K562 (cell line): ENCODE measurements around the gene TRDN. TPM values are rescaled to one million over a fixed set of nuclear protein-coding genes. Genes with fewer than 3 reads are reported as not detected.

Experiments
- ATAC-seq: fragments of 200-7000 bp; cut with Tn5 transposase; 3 replicates; pipeline ENCODE4 v1.9.1; 2020; ENCODE audit warnings: moderate library complexity
- BruUV-seq: library from RNA; stranded (reverse); fragments of 400-500 nt; replicated peaks from 2 replicates; lab custom pipeline; 2021; lab: Mats Ljungman, UMichigan
- CTCF ChIA-PET: fragments of 300-600 bp; formaldehyde crosslinking; extraction: SDS; loops from one replicate; lab custom pipeline; 2021; ENCODE audit warnings: low intra/inter-chr PET ratio; lab: Yijun Ruan, JAX
- POLR2A ChIA-PET: fragments of 300-600, 350-650 bp; sonication (Branson Sonifier 250); formaldehyde crosslinking; extraction: SDS; loops from one replicate; lab custom pipeline; 2021; ENCODE audit warnings: antibody characterized with exemption, inconsistent platforms; lab: Yijun Ruan, JAX
- DNase-seq, 4 experiments: peaks; one replicate each; pipeline versions ENCODE4 v3.0.0 to v3.0.0-alpha.2; 2011 to 2018; ENCODE audit warnings: low spot score in 3 of 4, mixed read lengths in 3 of 4; ENCODE audit errors: extremely low read depth in 1 of 4
- FAIRE-seq: peaks from 2 replicates; lab custom pipeline; 2011; peaks lifted over from hg19 to GRCh38; lab: Jason Lieb, UNC
- H2AFZ ChIP-seq: 2 replicates; pipeline ENCODE4 v1.6.0; 2011; ENCODE audit warnings: low read depth, low read length, control low read depth, inconsistent platforms
- H3K27ac ChIP-seq: fragments of 200-600 bp; 3 replicates; pipeline ENCODE4 v1.8.0; 2011; ENCODE audit warnings: low read depth, mild to moderate bottlenecking, control low read depth, inconsistent platforms, low read length, moderate library complexity, mixed read lengths; ENCODE audit errors: extremely low read depth
- H3K27me3 ChIP-seq, 2 experiments: fragments of 300-600 bp in 1 of 2; 2 replicates in 1 of 2; 3 replicates in 1 of 2; pipeline versions ENCODE4 v1.6.0 to v1.8.0; 2011; ENCODE audit warnings: inconsistent platforms in 2 of 2, low read length in 2 of 2, mild to moderate bottlenecking in 1 of 2, mixed read lengths in 1 of 2, moderate library complexity in 1 of 2; ENCODE audit not compliant: control insufficient read depth in 2 of 2, insufficient read depth in 2 of 2
- H3K36me3 ChIP-seq: fragments of 300-600 bp; 3 replicates; pipeline ENCODE4 v1.8.0; 2011; ENCODE audit warnings: mild to moderate bottlenecking, low read length, inconsistent platforms; ENCODE audit not compliant: control insufficient read depth, insufficient read depth
- H3K4me1 ChIP-seq, 2 experiments: fragments of 200-600 bp in 1 of 2; replicated peaks in 1 of 2; 2 replicates in 1 of 2; 3 replicates in 1 of 2; pipeline versions ENCODE4 v1.5.1 to v1.8.0; 2011; ENCODE audit warnings: inconsistent platforms in 2 of 2, low read length in 2 of 2, mild to moderate bottlenecking in 1 of 2, mixed read lengths in 1 of 2, moderate library complexity in 1 of 2; ENCODE audit not compliant: control insufficient read depth in 2 of 2, insufficient read depth in 2 of 2
- H3K4me2 ChIP-seq: 2 replicates; pipeline ENCODE4 v1.6.1; 2011; ENCODE audit warnings: low read length, control low read depth, inconsistent platforms, mixed read lengths; ENCODE audit not compliant: insufficient read depth
- H3K4me3 ChIP-seq: fragments of 200-600 bp; sonication (generic), shearing (Covaris generic); 2 replicates; pipeline ENCODE4 v1.5.1; 2016; ENCODE audit warnings: control low read depth, inconsistent platforms
- H3K79me2 ChIP-seq: fragments of 200-600 bp; 3 replicates; pipeline ENCODE4 v1.8.0; 2011; ENCODE audit warnings: low read length, inconsistent platforms; ENCODE audit not compliant: control insufficient read depth, insufficient read depth
- H3K9ac ChIP-seq, 2 experiments: 2 replicates each; pipeline versions ENCODE4 v1.6.0 to v1.6.1; 2011; ENCODE audit warnings: low read depth in 2 of 2, low read length in 2 of 2, control low read depth in 1 of 2, inconsistent platforms in 1 of 2, mild to moderate bottlenecking in 1 of 2, mixed read lengths in 1 of 2; ENCODE audit not compliant: insufficient read depth in 1 of 2
- H3K9me1 ChIP-seq: one replicate; pipeline ENCODE4 v1.6.0; 2011; ENCODE audit warnings: inconsistent platforms, mild to moderate bottlenecking, low read length, moderate library complexity; ENCODE audit not compliant: control insufficient read depth, insufficient read depth
- H3K9me3 ChIP-seq: replicated peaks from 2 replicates; pipeline ENCODE4 v1.5.1; 2011; ENCODE audit warnings: low read depth, low read length, inconsistent platforms; ENCODE audit not compliant: control insufficient read depth, insufficient read depth
- H4K20me1 ChIP-seq: replicated peaks from 2 replicates; pipeline ENCODE4 v1.6.1; 2011; ENCODE audit warnings: low read length, inconsistent platforms, mixed read lengths; ENCODE audit not compliant: control insufficient read depth, insufficient read depth
- CREB1 ChIP-seq, 2 experiments: sonication (generic) in 1 of 2; formaldehyde crosslinking in 1 of 2; IDR thresholded peaks; 2 replicates each; pipeline versions ENCODE4 v1.6.1 to v1.8.0; 2012 to 2022; ENCODE audit warnings: inconsistent platforms in 1 of 2, mild to moderate bottlenecking in 1 of 2, missing genetic modification reagents in 1 of 2, moderate library complexity in 1 of 2
- E2F6 ChIP-seq, 2 experiments: IDR thresholded peaks; 2 replicates each; pipeline ENCODE4 v1.6.1; 2011; ENCODE audit warnings: borderline replicate concordance in 1 of 2, control low read depth in 1 of 2, low read depth in 1 of 2, low read length in 1 of 2, mild to moderate bottlenecking in 1 of 2, mixed read lengths in 1 of 2, moderate library complexity in 1 of 2; ENCODE audit not compliant: insufficient read depth in 1 of 2, insufficient read length in 1 of 2, poor library complexity in 1 of 2, severe bottlenecking in 1 of 2; ENCODE audit errors: extremely low read depth in 1 of 2
- EGR1 ChIP-seq: fragments of 450-650 bp; conservative IDR thresholded peaks from 2 replicates; pipeline ENCODE4 v1.6.1; 2017; ENCODE audit warnings: mild to moderate bottlenecking
- HNRNPLL ChIP-seq: fragments of 200-400 bp; formaldehyde crosslinking; IDR thresholded peaks from 2 replicates; pipeline ENCODE4 v1.6.1; 2017; ENCODE audit warnings: low read length, low read depth, mild to moderate bottlenecking; ENCODE audit not compliant: poor library complexity, severe bottlenecking
- PTTG1 ChIP-seq: fragments of 450-650 bp; IDR thresholded peaks from 2 replicates; pipeline ENCODE4 v1.6.1; 2016; ENCODE audit warnings: low read depth, mild to moderate bottlenecking, missing genetic modification characterization, missing compliant biosample characterization
- RBBP5 ChIP-seq: fragments of 200-600 bp; sonication (generic); IDR thresholded peaks from 2 replicates; pipeline ENCODE4 v1.6.1; 2012; ENCODE audit warnings: borderline replicate concordance, mild to moderate bottlenecking, low read length, control low read depth, inconsistent platforms; ENCODE audit not compliant: insufficient read depth, poor library complexity, severe bottlenecking
- RBM39 ChIP-seq: fragments of 200-400 bp; formaldehyde crosslinking; optimal IDR thresholded peaks from 2 replicates; pipeline ENCODE3; 2018; ENCODE audit warnings: low read depth, low read length
- SAP30 ChIP-seq: fragments of 200-600 bp; sonication (generic); IDR thresholded peaks from 2 replicates; pipeline ENCODE4 v1.6.1; 2012; ENCODE audit warnings: borderline replicate concordance, low read depth, mild to moderate bottlenecking, moderate library complexity, low read length, control low read depth, inconsistent platforms; ENCODE audit not compliant: insufficient read depth, poor library complexity, severe bottlenecking
- SMAD3 ChIP-seq: fragments of 450-650 bp; formaldehyde crosslinking; conservative IDR thresholded peaks from 2 replicates; pipeline ENCODE4 v1.4.0; 2020; ENCODE audit warnings: mild to moderate bottlenecking
- TCF7L2 ChIP-seq: fragments of 150-350 bp; IDR thresholded peaks from 2 replicates; pipeline ENCODE4 v1.6.1; 2016; ENCODE audit warnings: low read depth, mild to moderate bottlenecking, low read length, moderate library complexity
- ZBED1 ChIP-seq: IDR thresholded peaks from 2 replicates; pipeline ENCODE4 v1.6.1; 2014
- ZNF165 ChIP-seq: fragments of 250-450 bp; sonication (Bioruptor Pico); IDR thresholded peaks from 2 replicates; pipeline ENCODE4 v1.4.0; 2020; ENCODE audit warnings: borderline replicate concordance
- ZNF785 ChIP-seq: fragments of 250-450 bp; sonication (Bioruptor Pico); IDR thresholded peaks from 2 replicates; pipeline ENCODE4 v1.4.0; 2020; ENCODE audit warnings: mild to moderate bottlenecking
- WGBS: fragments of 100-300 bp; shearing (Covaris generic); methylation state at CpG from one replicate; pipeline ENCODE4 v1.1.6; 2016; ENCODE audit warnings: low coverage, mixed read lengths; ENCODE audit not compliant: insufficient coverage; ENCODE audit errors: missing lambda C conversion rate; 5-methylcytosine and 5-hydroxymethylcytosine counted together
- in situ Hi-C: fragments of 300-500 bp; cut with MboI; formaldehyde crosslinking; loops from 4 replicates; pipeline ENCODE4 v1.15.0; 2018; ENCODE audit warnings: inconsistent platforms, mixed read lengths
- intact Hi-C: fragments of 100-400 bp; cut with micrococcal nuclease; formaldehyde crosslinking; loops from 2 replicates; pipeline ENCODE4 v1.14.2; 2022
- polyA plus RNA-seq, 8 experiments: library from polyadenylated mRNA; depleted of rRNA in 4 of 8; stranded (reverse) in 5 of 8; unstranded in 3 of 8; fragments of >200 nt; fragmentation: Nextera tagmentation in 2 of 8; fragmentation: Illumina TruSeq in 1 of 8; extraction: Ambion mirVana in 2 of 8; extraction: Trizol in 1 of 8; gene quantifications; 2 replicates each; pipeline versions ENCODE4 v1.2.1 to v1.2.3, GENCODE V29; 2011 to 2014; ENCODE audit warnings: inconsistent platforms in 1 of 8, missing spikeins in 1 of 8
- total RNA-seq, 7 experiments: library from RNA; depleted of rRNA in 6 of 7; stranded (reverse); fragments of >200 nt in 6 of 7; fragmentation: Illumina TruSeq in 2 of 7; extraction: Trizol in 2 of 7; gene quantifications; 2 replicates each; pipeline versions ENCODE4 v1.2.1 to v1.2.3, GENCODE V29; 2011 to 2021; ENCODE audit warnings: low replicate concordance in 1 of 7
- TF ChIP-seq, protein P1 (sequence below): fragments of 450-650 bp; IDR thresholded peaks from 2 replicates; pipeline ENCODE4 v1.6.1; 2017; ENCODE audit warnings: mild to moderate bottlenecking, moderate library complexity

TRDN gene
- total and polyA plus RNA-seq, 9 of the 15 experiments (the other 6 are each of a cell fraction or from before 2014, with no cell fraction given): 0.05 to 0.50 (median 0.16) TPM

DNA sequence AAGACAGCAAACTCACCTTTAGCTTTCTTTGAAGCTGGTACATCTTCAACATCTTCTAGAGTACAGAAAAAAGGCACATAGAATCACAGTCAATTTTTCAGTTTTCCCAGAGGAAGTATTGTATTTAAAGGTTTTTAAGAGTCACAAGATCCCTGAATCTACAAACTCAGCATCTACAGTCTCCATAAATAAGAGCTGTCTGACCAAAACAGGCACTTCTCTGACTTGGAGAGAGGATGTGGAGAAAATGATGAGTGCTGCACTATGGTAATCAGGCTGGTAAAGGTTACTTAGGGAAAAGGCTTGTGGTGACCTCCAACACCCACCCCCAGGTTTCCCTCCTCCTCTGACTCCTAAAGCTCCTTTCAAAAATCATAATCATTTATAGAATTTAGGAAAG lies 412.7 kb downstream of the TRDN start:
- ChIA-PET CTCF (no interaction called here), POLR2A (no interaction called here)
- H3K4me2 ChIP-seq: no peak overlapping the region
- H3K79me2 ChIP-seq: no peaks in the 10 kb centered on the region
- no peak for TF ChIP-seq RBM39
- TF ChIP-seq ZNF165: no peak
- TF ChIP-seq E2F6 (IDR thresholded peaks at IDR 0.05; ENCODE audit: borderline replicate concordance in 1 of 2, extremely low read depth in 1 of 2, insufficient read depth in 1 of 2, insufficient read length in 1 of 2, low read depth in 1 of 2, low read length in 1 of 2, poor library complexity in 1 of 2, severe bottlenecking in 1 of 2): no peak
- H3K4me3 ChIP-seq: no peak overlapping the region
- no peak overlapping the region for H3K27ac ChIP-seq
- no peaks in the 10 kb centered on the region for H4K20me1 ChIP-seq
- DNase-seq: no peak
- ATAC-seq: no peak
- H3K9me1 ChIP-seq: no peaks in the 10 kb centered on the region
- intact Hi-C loops: no loop called here
- no peaks in the 10 kb centered on the region for H3K36me3 ChIP-seq
- FAIRE-seq: no peak
- no peaks in the 10 kb centered on the region for H3K27me3 ChIP-seq
- no peak overlapping the region for H2AFZ ChIP-seq
- no TSS peak for BruUV-seq
- no peaks in the 10 kb centered on the region; the same call in 1 of the 2 replicates for H3K9me3 ChIP-seq
- in situ Hi-C loops: no loop called here
- no peak overlapping the region for H3K9ac ChIP-seq
- no peaks in the 10 kb centered on the region for H3K4me1 ChIP-seq

- no peaks in the 10 kb centered on the region for H4K20me1 ChIP-seq
- no peak overlapping the region for H3K4me2 ChIP-seq
- H3K4me3 ChIP-seq: no peak overlapping the region
- ATAC-seq (no peak), FAIRE-seq (no peak), DNase-seq (no peak)
- 10% methylated on average over 2 of the region's 2 CpGs for WGBS
- no peaks in the 10 kb centered on the region for H3K9me1 ChIP-seq
- POLR2A ChIA-PET: no interaction called here
- H3K36me3 ChIP-seq: no peaks in the 10 kb centered on the region
- in situ Hi-C loops: no loop called here
- intact Hi-C loops: no loop called here
- BruUV-seq: no TSS peak
- H2AFZ ChIP-seq: no peak overlapping the region
- CTCF ChIA-PET: no interaction called here
- H3K27me3 ChIP-seq: no peaks in the 10 kb centered on the region
- H3K79me2 ChIP-seq: no peaks in the 10 kb centered on the region
- H3K27ac ChIP-seq: no peak overlapping the region
- no peaks in the 10 kb centered on the region; the same call in 1 of the 2 replicates for H3K9me3 ChIP-seq
- no peaks in the 10 kb centered on the region for H3K4me1 ChIP-seq
- H3K9ac ChIP-seq: no peak overlapping the region
- TF ChIP-seq PTTG1 (tag) (no peak), TCF7L2 (no peak), EGR1 (no peak), ZNF785 (CRISPR knock-in tag) (no peak), ZBED1 (no peak), RBBP5 (no peak), HNRNPLL (no peak), SAP30 (no peak), SMAD3 (CRISPR knock-in tag) (no peak), CREB1 (IDR thresholded peaks at IDR 0.05) (no peak), CREB1 (CRISPR knock-in tag; IDR thresholded peaks at IDR 0.05) (no peak)
- TF ChIP-seq, protein P1, sequence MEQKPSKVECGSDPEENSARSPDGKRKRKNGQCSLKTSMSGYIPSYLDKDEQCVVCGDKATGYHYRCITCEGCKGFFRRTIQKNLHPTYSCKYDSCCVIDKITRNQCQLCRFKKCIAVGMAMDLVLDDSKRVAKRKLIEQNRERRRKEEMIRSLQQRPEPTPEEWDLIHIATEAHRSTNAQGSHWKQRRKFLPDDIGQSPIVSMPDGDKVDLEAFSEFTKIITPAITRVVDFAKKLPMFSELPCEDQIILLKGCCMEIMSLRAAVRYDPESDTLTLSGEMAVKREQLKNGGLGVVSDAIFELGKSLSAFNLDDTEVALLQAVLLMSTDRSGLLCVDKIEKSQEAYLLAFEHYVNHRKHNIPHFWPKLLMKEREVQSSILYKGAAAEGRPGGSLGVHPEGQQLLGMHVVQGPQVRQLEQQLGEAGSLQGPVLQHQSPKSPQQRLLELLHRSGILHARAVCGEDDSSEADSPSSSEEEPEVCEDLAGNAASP: no peak
Observed at GRCh38 chr6:123223461-123223860, 413.3 kb downstream of the TRDN start.
